ENCODE results near the gene TBC1D16. TPM values are rescaled to one million over a fixed set of nuclear protein-coding genes. Genes with fewer than 3 reads are reported as not detected.

TBC1D16 gene
- total RNA-seq, 6 experiments from 2014 or later: 15.1 to 25.5 (median 17.9) TPM

- H3K9me3 Mint-ChIP-seq: no peaks in the 10 kb centered on the region
- no peak for TF ChIP-seq CTCF (IDR thresholded peaks at IDR 0.05)
- no peak overlapping the region for H3K27ac Mint-ChIP-seq
- no peak for DNase-seq
- H3K4me3 Mint-ChIP-seq: no peak overlapping the region; the same call in 1 of the 2 replicates
- peaks cover 25% of the 10 kb centered on the region for H3K4me1 Mint-ChIP-seq (ENCODE audit: low read depth)
- no peaks in the 10 kb centered on the region for H3K36me3 Mint-ChIP-seq (ENCODE audit: low read depth)
- H3K27me3 Mint-ChIP-seq (ENCODE audit: insufficient read depth): no peaks in the 10 kb centered on the region; the same call in 1 of the 2 replicates
These were observed 50.2 kb downstream of the TBC1D16 start for GRCh38 chr17:79985361-79985942.

- Mint-ChIP-seq H3K27me3 (ENCODE audit: insufficient read depth) (no peaks in the 10 kb centered on the region; the same call in 1 of the 2 replicates), H3K9me3 (no peaks in the 10 kb centered on the region), H3K36me3 (ENCODE audit: low read depth) (no peaks in the 10 kb centered on the region), H3K27ac (no peak overlapping the region), H3K4me1 (ENCODE audit: low read depth) (peaks cover 25% of the 10 kb centered on the region), H3K4me3 (no peak overlapping the region)
- no peak for DNase-seq
- no peak for TF ChIP-seq CTCF (IDR thresholded peaks at IDR 0.05)
These were observed 50.8 kb downstream of the TBC1D16 start for GRCh38 chr17:79984877-79985276.

GRCh38 chr17:79984045-79984840 is 51.4 kb downstream of the TBC1D16 start:
- no peaks in the 10 kb centered on the region; the same call in 1 of the 2 replicates for H3K27me3 Mint-ChIP-seq (ENCODE audit: insufficient read depth)
- H3K4me1 Mint-ChIP-seq (ENCODE audit: low read depth): peaks cover 25% of the 10 kb centered on the region
- DNase-seq: no peak
- no peak for TF ChIP-seq CTCF (IDR thresholded peaks at IDR 0.05)
- no peak overlapping the region for H3K4me3 Mint-ChIP-seq
- no peak overlapping the region for H3K27ac Mint-ChIP-seq
- H3K36me3 Mint-ChIP-seq (ENCODE audit: low read depth): no peaks in the 10 kb centered on the region
- H3K9me3 Mint-ChIP-seq: no peaks in the 10 kb centered on the region

- peaks cover 23% of the 10 kb centered on the region for H3K4me1 Mint-ChIP-seq (ENCODE audit: low read depth)
- no peak for DNase-seq
- TF ChIP-seq CTCF (IDR thresholded peaks at IDR 0.05): no peak
- H3K9me3 Mint-ChIP-seq: no peaks in the 10 kb centered on the region
- no peak overlapping the region for H3K4me3 Mint-ChIP-seq
- no peaks in the 10 kb centered on the region; the same call in 1 of the 2 replicates for H3K27me3 Mint-ChIP-seq (ENCODE audit: insufficient read depth)
- no peaks in the 10 kb centered on the region for H3K36me3 Mint-ChIP-seq (ENCODE audit: low read depth)
- H3K27ac Mint-ChIP-seq: no peak overlapping the region
These were observed 52.2 kb downstream of the TBC1D16 start for GRCh38 chr17:79983456-79983855.

GRCh38 chr17:79982986-79983385 is 52.7 kb downstream of the TBC1D16 start:
- Mint-ChIP-seq H3K4me1 (ENCODE audit: low read depth) (peaks cover 18% of the 10 kb centered on the region), H3K27ac (no peak overlapping the region), H3K27me3 (ENCODE audit: insufficient read depth) (no peaks in the 10 kb centered on the region; the same call in 1 of the 2 replicates), H3K4me3 (no peak overlapping the region), H3K36me3 (ENCODE audit: low read depth) (no peaks in the 10 kb centered on the region), H3K9me3 (no peaks in the 10 kb centered on the region)
- no peak for DNase-seq
- no peak for TF ChIP-seq CTCF (IDR thresholded peaks at IDR 0.05)
